ENCODE data around the gene SLC29A3.
"Not testable (repeated sequence)": the region's sequence is repeated elsewhere in the genome, so short reads cannot be mapped to it uniquely, and the experiment has no call there.

Gene SLC29A3

GRCh38 chr10:71272056-71272771 is 46.8 kb upstream of the SLC29A3 start:
- Histone ChIP-seq H2AFZ (no peak overlapping the region), H3K4me1 (no peaks in the 10 kb centered on the region), H3K36me3 (ENCODE audit: control insufficient read depth, insufficient read depth, low read length) (no peaks in the 10 kb centered on the region), H3K79me2 (no peaks in the 10 kb centered on the region), H3K27ac (no peak overlapping the region), H3K4me3 (ENCODE audit: low read depth, low read length) (no peak overlapping the region), H3K27me3 (ENCODE audit: control insufficient read depth, insufficient read depth, low read length) (no peaks in the 10 kb centered on the region), H3K4me2 (ENCODE audit: low read length) (no peak overlapping the region), H3K9me3 (ENCODE audit: control insufficient read depth, low read length) (no peaks in the 10 kb centered on the region), H3K9ac (no peak overlapping the region)
- TF ChIP-seq, protein P1, sequence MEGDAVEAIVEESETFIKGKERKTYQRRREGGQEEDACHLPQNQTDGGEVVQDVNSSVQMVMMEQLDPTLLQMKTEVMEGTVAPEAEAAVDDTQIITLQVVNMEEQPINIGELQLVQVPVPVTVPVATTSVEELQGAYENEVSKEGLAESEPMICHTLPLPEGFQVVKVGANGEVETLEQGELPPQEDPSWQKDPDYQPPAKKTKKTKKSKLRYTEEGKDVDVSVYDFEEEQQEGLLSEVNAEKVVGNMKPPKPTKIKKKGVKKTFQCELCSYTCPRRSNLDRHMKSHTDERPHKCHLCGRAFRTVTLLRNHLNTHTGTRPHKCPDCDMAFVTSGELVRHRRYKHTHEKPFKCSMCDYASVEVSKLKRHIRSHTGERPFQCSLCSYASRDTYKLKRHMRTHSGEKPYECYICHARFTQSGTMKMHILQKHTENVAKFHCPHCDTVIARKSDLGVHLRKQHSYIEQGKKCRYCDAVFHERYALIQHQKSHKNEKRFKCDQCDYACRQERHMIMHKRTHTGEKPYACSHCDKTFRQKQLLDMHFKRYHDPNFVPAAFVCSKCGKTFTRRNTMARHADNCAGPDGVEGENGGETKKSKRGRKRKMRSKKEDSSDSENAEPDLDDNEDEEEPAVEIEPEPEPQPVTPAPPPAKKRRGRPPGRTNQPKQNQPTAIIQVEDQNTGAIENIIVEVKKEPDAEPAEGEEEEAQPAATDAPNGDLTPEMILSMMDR (IDR thresholded peaks at IDR 0.05) = no peak

DNA sequence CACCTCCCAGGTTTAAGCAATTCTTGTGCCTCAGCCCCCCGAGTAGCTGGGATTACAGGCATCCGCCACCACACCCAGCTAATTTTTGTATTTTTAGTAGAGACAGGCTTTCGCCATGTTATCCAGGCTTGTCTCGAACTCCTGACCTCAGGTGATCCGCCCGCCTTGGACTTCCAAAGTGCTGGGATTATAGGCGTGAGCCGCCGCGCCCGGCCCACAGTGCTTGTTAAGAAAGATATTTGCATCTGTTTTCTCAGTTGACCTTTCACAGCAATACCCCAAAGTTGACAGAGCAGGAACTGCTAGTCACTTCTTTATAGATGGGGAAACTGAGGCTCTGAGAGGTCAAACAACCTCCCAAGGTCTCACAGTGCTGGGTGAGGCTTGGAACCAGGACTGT is 46.1 kb upstream of the SLC29A3 start:
- H3K36me3 ChIP-seq (ENCODE audit: control insufficient read depth, insufficient read depth, low read length); H3K27me3 ChIP-seq (ENCODE audit: control insufficient read depth, insufficient read depth, low read length); H3K9me3 ChIP-seq (ENCODE audit: control insufficient read depth, low read length); H3K4me3 ChIP-seq (ENCODE audit: low read depth, low read length); H3K27ac ChIP-seq; H3K79me2 ChIP-seq; H2AFZ ChIP-seq; H3K4me1 ChIP-seq; H3K9ac ChIP-seq; H3K4me2 ChIP-seq (ENCODE audit: low read length): not testable (repeated sequence)

DNA sequence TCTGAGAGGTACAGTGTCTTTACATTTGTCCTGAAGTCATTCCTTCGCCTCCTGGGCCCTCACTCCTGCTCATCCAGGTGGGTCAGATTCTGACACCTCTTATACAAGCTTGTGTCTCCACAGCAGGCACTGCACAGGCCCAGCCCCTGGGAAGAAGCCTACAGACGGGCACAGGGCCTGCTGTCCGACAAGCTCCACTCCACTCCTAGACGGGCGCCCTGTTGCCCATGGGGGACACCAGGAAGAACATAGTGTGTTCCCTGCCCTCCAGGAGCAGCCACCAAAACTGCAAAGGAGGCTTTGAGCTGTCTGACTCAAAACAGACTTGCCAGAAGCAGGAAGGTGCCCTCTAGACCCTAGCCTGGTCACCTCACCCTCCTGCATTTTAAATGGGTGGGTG is 45.6 kb upstream of the SLC29A3 start:
- no peaks in the 10 kb centered on the region for H3K79me2 ChIP-seq
- no peaks in the 10 kb centered on the region for H3K4me1 ChIP-seq
- no peaks in the 10 kb centered on the region for H3K36me3 ChIP-seq (ENCODE audit: control insufficient read depth, insufficient read depth, low read length)
- H2AFZ ChIP-seq = no peak overlapping the region
- no peak overlapping the region for H3K9ac ChIP-seq
- H3K27ac ChIP-seq = no peak overlapping the region
- TF ChIP-seq, protein P1 (IDR thresholded peaks at IDR 0.05) = no peak
- no peaks in the 10 kb centered on the region for H3K27me3 ChIP-seq (ENCODE audit: control insufficient read depth, insufficient read depth, low read length)
- H3K4me2 ChIP-seq (ENCODE audit: low read length) = no peak overlapping the region
- H3K4me3 ChIP-seq (ENCODE audit: low read depth, low read length) = no peak overlapping the region
- H3K9me3 ChIP-seq (ENCODE audit: control insufficient read depth, low read length) = no peaks in the 10 kb centered on the region

GRCh38 chr10:71274901-71275796 is 43.9 kb upstream of the SLC29A3 start:
- TF ChIP-seq, protein P1 (IDR thresholded peaks at IDR 0.05) = no peak
- H3K4me3 ChIP-seq (ENCODE audit: low read depth, low read length) = no peak overlapping the region
- H3K9ac ChIP-seq = no peak overlapping the region
- no peaks in the 10 kb centered on the region for H3K27me3 ChIP-seq (ENCODE audit: control insufficient read depth, insufficient read depth, low read length)
- H3K4me1 ChIP-seq = no peaks in the 10 kb centered on the region
- no peaks in the 10 kb centered on the region for H3K9me3 ChIP-seq (ENCODE audit: control insufficient read depth, low read length)
- no peak overlapping the region for H2AFZ ChIP-seq
- H3K79me2 ChIP-seq = no peaks in the 10 kb centered on the region
- no peak overlapping the region for H3K27ac ChIP-seq
- no peaks in the 10 kb centered on the region for H3K36me3 ChIP-seq (ENCODE audit: control insufficient read depth, insufficient read depth, low read length)
- no peak overlapping the region for H3K4me2 ChIP-seq (ENCODE audit: low read length)

- H3K9me3 ChIP-seq (ENCODE audit: control insufficient read depth, low read length) = no peaks in the 10 kb centered on the region
- no peak overlapping the region for H3K27ac ChIP-seq
- no peaks in the 10 kb centered on the region for H3K4me1 ChIP-seq
- H3K9ac ChIP-seq = no peak overlapping the region
- no peaks in the 10 kb centered on the region for H3K79me2 ChIP-seq
- no peak overlapping the region for H3K4me2 ChIP-seq (ENCODE audit: low read length)
- H3K4me3 ChIP-seq (ENCODE audit: low read depth, low read length) = no peak overlapping the region
- H3K36me3 ChIP-seq (ENCODE audit: control insufficient read depth, insufficient read depth, low read length) = no peaks in the 10 kb centered on the region
- H2AFZ ChIP-seq = no peak overlapping the region
- H3K27me3 ChIP-seq (ENCODE audit: control insufficient read depth, insufficient read depth, low read length) = no peaks in the 10 kb centered on the region
- TF ChIP-seq, protein P1 (IDR thresholded peaks at IDR 0.05) = no peak
These were observed 42.2 kb upstream of the SLC29A3 start for GRCh38 chr10:71276873-71277272.
